Common myeloid progenitor, CD34-positive (primary cell): ENCODE data around the gene PI4K2A.
"Not testable (repeated sequence)": the region's sequence is repeated elsewhere in the genome, so short reads cannot be mapped to it uniquely, and the experiment has no call there.

Experiments used
- CTCF ChIA-PET: fragments of 350-600 bp; sonication (Branson Sonifier 250); formaldehyde crosslinking; loops from one replicate; lab custom pipeline; 2021; ENCODE audit warnings: antibody characterized with exemption; lab: Charles Lee
- POLR2A ChIA-PET: fragments of 350-600 bp; sonication (Branson Sonifier 250); formaldehyde crosslinking; loops from one replicate; lab custom pipeline; 2021; ENCODE audit warnings: antibody characterized with exemption; lab: Charles Lee
- DNase-seq, 3 donors: peaks; one replicate each; pipeline versions ENCODE4 v3.0.0 to v3.0.0-alpha.2; 2013
- H3K27ac ChIP-seq, 2 experiments: 1 replicate in 1 of 2; 2 replicates in 1 of 2; pipeline ENCODE4 v1.7.0; 2013; ENCODE audit warnings: inconsistent platforms in 2 of 2, low read length in 2 of 2, mild to moderate bottlenecking in 2 of 2, low read depth in 1 of 2, moderate library complexity in 1 of 2; ENCODE audit not compliant: severe bottlenecking in 2 of 2, insufficient read depth in 1 of 2, poor library complexity in 1 of 2
- H3K27me3 ChIP-seq, 5 experiments: replicated peaks in 2 of 5; 1 replicate in 3 of 5; 2 replicates in 2 of 5; pipeline versions ENCODE4 v1.6.1 to v1.7.0; 2013; ENCODE audit warnings: low read length in 4 of 5, mild to moderate bottlenecking in 2 of 5, moderate library complexity in 2 of 5, inconsistent platforms in 1 of 5; ENCODE audit not compliant: insufficient read depth in 5 of 5, control insufficient read depth in 4 of 5
- H3K36me3 ChIP-seq, 4 experiments: 1 replicate in 2 of 4; 2 replicates in 2 of 4; pipeline versions ENCODE4 v1.6.1 to v1.7.0; 2013; ENCODE audit warnings: low read length in 3 of 4, control low read depth in 1 of 4, mild to moderate bottlenecking in 1 of 4; ENCODE audit not compliant: control insufficient read depth in 4 of 4, insufficient read depth in 4 of 4
- H3K4me1 ChIP-seq, 4 experiments: 1 replicate in 3 of 4; 2 replicates in 1 of 4; pipeline versions ENCODE4 v1.6.1 to v1.7.1; 2013; ENCODE audit warnings: low read length in 3 of 4, mild to moderate bottlenecking in 3 of 4, control low read depth in 1 of 4, inconsistent platforms in 1 of 4, moderate library complexity in 1 of 4; ENCODE audit not compliant: control insufficient read depth in 4 of 4, insufficient read depth in 4 of 4; ENCODE audit errors: control extremely low read depth in 1 of 4
- H3K4me3 ChIP-seq, 7 experiments: 1 replicate in 4 of 7; 2 replicates in 3 of 7; pipeline versions ENCODE4 v1.5.1 to v1.7.0; 2013; ENCODE audit warnings: mild to moderate bottlenecking in 7 of 7, low read length in 6 of 7, moderate library complexity in 6 of 7, inconsistent platforms in 2 of 7, low read depth in 2 of 7, control low read depth in 1 of 7; ENCODE audit not compliant: insufficient read depth in 4 of 7, control insufficient read depth in 1 of 7; ENCODE audit errors: extremely low read depth in 1 of 7
- H3K9me3 ChIP-seq, 5 experiments: 1 replicate in 4 of 5; 2 replicates in 1 of 5; pipeline versions ENCODE4 v1.6.1 to v1.7.1; 2013; ENCODE audit warnings: low read length in 4 of 5, mild to moderate bottlenecking in 2 of 5, inconsistent platforms in 1 of 5, low read depth in 1 of 5, moderate library complexity in 1 of 5; ENCODE audit not compliant: control insufficient read depth in 4 of 5, insufficient read depth in 2 of 5; ENCODE audit errors: control extremely low read depth in 1 of 5
- WGBS: methylation state at CpG from one replicate; pipeline ENCODE4 v1.1.5; 2013; ENCODE audit not compliant: insufficient coverage; 5-methylcytosine and 5-hydroxymethylcytosine counted together

Gene PI4K2A

DNA sequence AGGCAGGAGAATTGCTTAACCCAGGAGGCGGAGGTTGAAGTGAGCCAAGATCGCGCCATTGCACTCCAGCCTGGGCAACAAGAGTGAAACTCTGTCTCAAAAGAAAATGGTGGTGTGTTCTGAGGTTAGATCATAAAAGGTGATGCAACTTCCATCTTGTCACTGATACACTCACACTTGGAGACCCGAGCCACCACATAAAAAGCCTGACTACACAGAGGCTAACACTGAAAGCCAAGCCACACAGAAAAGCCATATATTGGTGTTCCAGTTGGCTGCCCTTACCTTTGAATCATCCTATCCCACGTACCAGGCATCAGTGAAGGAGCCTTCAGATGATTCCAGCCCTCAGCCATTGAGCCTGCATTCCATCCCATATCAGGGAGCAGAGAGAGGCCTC lies 11.2 kb upstream of the PI4K2A start:
- Histone ChIP-seq H3K36me3 (no peaks in the 10 kb centered on the region), H3K4me3 (no peak overlapping the region), H3K27me3 (no peaks in the 10 kb centered on the region), H3K27ac (no peak overlapping the region), H3K9me3 (no peaks in the 10 kb centered on the region), H3K4me1 (peaks cover 0 to 11% (median 9%) of the 10 kb centered on the region in 4 experiments)
- DNase-seq = no peak
- 93% methylated on average over 3 of the region's 5 CpGs for WGBS
- CTCF ChIA-PET = no interaction called here
- POLR2A ChIA-PET = no interaction called here

- H3K36me3 ChIP-seq = no peaks in the 10 kb centered on the region
- peaks cover 0 to 11% (median 9%) of the 10 kb centered on the region in 4 experiments for H3K4me1 ChIP-seq
- DNase-seq = no peak
- no peak overlapping the region for H3K4me3 ChIP-seq
- ChIA-PET CTCF (no interaction called here), POLR2A (no interaction called here)
- no peak overlapping the region for H3K27ac ChIP-seq
- no peaks in the 10 kb centered on the region for H3K9me3 ChIP-seq
- H3K27me3 ChIP-seq = no peaks in the 10 kb centered on the region
Measured at GRCh38 chr10:97631098-97631497, 9.4 kb upstream of the PI4K2A start.

- peak within 1 kb of the TSS; percentile 80 to 94 (median 85) for H3K4me3 ChIP-seq
- H3K9me3 ChIP-seq = no peaks in the 10 kb centered on the region
- 3% methylated on average over 60 of the region's 62 CpGs for WGBS
- no peaks in the 10 kb centered on the region for H3K27me3 ChIP-seq
- H3K27ac ChIP-seq = peak within 1 kb of the TSS in 1 of 2 experiments; percentile 54
- H3K4me1 ChIP-seq = peaks cover 0 to 14% (median 9%) of the 10 kb centered on the region in 4 experiments
- ChIA-PET POLR2A (no interaction called here), CTCF (interaction anchor here (1.3 kb wide), 1 partner anchor 11 kb away, joined by 3 read pairs; no protein-coding TSS in a partner anchor)
- H3K36me3 ChIP-seq = no peaks in the 10 kb centered on the region
- DNase-seq = peak; percentile 90 to 94 (median 93)
Measured at GRCh38 chr10:97632949-97633884, 7.3 kb upstream of the PI4K2A start, which contains the start of gene MORN4. MORN4 (minus strand) TSS chr10:97633500; CDS start chr10:97619653, 13,847 bp downstream.

GRCh38 chr10:97633921-97634320 lies 6.5 kb upstream of the PI4K2A start:
- H3K27ac ChIP-seq = peak overlapping the region in 1 of 2 experiments; percentile 54
- POLR2A ChIA-PET = no interaction called here
- H3K9me3 ChIP-seq = no peaks in the 10 kb centered on the region
- DNase-seq = peak; percentile 12 to 49 (median 44)
- no peaks in the 10 kb centered on the region for H3K36me3 ChIP-seq
- CTCF ChIA-PET = interaction anchor here (1.3 kb wide), 1 partner anchor 10 kb away, joined by 3 read pairs; no protein-coding TSS in a partner anchor
- H3K4me1 ChIP-seq = peaks cover 0 to 14% (median 9%) of the 10 kb centered on the region in 4 experiments
- WGBS = 94% methylated on average over 7 of the region's 8 CpGs
- H3K27me3 ChIP-seq = no peaks in the 10 kb centered on the region
- peak overlapping the region in 6 of 7 experiments; percentile 80 to 94 (median 86) for H3K4me3 ChIP-seq

- ChIA-PET POLR2A (no interaction called here), CTCF (no interaction called here)
- Histone ChIP-seq H3K27ac (no peak overlapping the region), H3K27me3 (no peaks in the 10 kb centered on the region), H3K4me1 (peaks cover 0 to 17% (median 11%) of the 10 kb centered on the region in 4 experiments), H3K4me3 (no peak overlapping the region), H3K36me3 (no peaks in the 10 kb centered on the region), H3K9me3 (no peaks in the 10 kb centered on the region)
- no peak for DNase-seq
- WGBS = no CpG with 5 or more reads among the region's 1 CpG
Measured at GRCh38 chr10:97635577-97635976, 4.9 kb upstream of the PI4K2A start.

- CTCF ChIA-PET = interaction anchor here (0.6 to 1.3 kb wide), 2 partner anchors 38 to 240 kb away, joined by 3 read pairs; no protein-coding TSS in a partner anchor
- no CpG with 5 or more reads among the region's 3 CpGs for WGBS
- H3K27ac ChIP-seq, H3K27me3 ChIP-seq, POLR2A ChIA-PET, H3K4me3 ChIP-seq, H3K9me3 ChIP-seq, H3K36me3 ChIP-seq, DNase-seq: not testable (repeated sequence)
- peaks cover 0 to 19% (median 13%) of the 10 kb centered on the region in 4 experiments for H3K4me1 ChIP-seq
Measured at GRCh38 chr10:97639090-97639489, 1.4 kb upstream of the PI4K2A start.
